Thyroid gland (tissue), 4 donors: ENCODE data around the gene KCNQ1. TPM values are rescaled to one million over a fixed set of nuclear protein-coding genes. Genes with fewer than 3 reads are reported as not detected.
A peak's percentile ranks its signal among the peaks of the same experiment; 100 is the strongest.

Source experiments
- DNase-seq, 2 donors: peaks; one replicate each; pipeline ENCODE4 v3.0.0-alpha.2; 2019
- H3K27ac ChIP-seq, 3 donors: fragments of 200-600 bp; sonication (generic); 1 replicate in 2 of 3; 2 replicates in 1 of 3; pipeline ENCODE4 v1.5.1; 2016 to 2019; ENCODE audit warnings: mild to moderate bottlenecking in 1 of 3, moderate library complexity in 1 of 3
- H3K27me3 ChIP-seq: fragments of 200-600 bp; sonication (generic); one replicate; pipeline ENCODE4 v1.5.1; 2019
- H3K36me3 ChIP-seq, 2 donors: fragments of 200-600 bp; sonication (generic); one replicate each; pipeline ENCODE4 v1.5.1; 2016 to 2019
- H3K4me1 ChIP-seq, 2 donors: fragments of 200-600 bp; sonication (generic); one replicate each; pipeline ENCODE4 v1.5.1; 2017 to 2019
- H3K4me3 ChIP-seq, 3 donors: fragments of 200-600 bp; sonication (generic); replicated peaks in 1 of 3; 1 replicate in 2 of 3; 2 replicates in 1 of 3; pipeline ENCODE4 v1.5.1; 2016; ENCODE audit warnings: mild to moderate bottlenecking in 1 of 3
- H3K9me3 ChIP-seq: fragments of 200-600 bp; sonication (generic); one replicate; pipeline ENCODE4 v1.5.1; 2017
- CTCF ChIP-seq, 6 experiments: fragments of 200-600 bp in 3 of 6; fragments of 450-650 bp in 3 of 6; sonication (generic) in 3 of 6; IDR thresholded peaks; one replicate each; pipeline ENCODE4 v1.5.1; 2016 to 2019; ENCODE audit warnings: antibody characterized with exemption in 6 of 6, mild to moderate bottlenecking in 2 of 6, inconsistent platforms in 1 of 6, moderate library complexity in 1 of 6
- POLR2A ChIP-seq, 2 donors: fragments of 450-650 bp; IDR thresholded peaks; one replicate each; pipeline ENCODE4 v1.6.1; 2017; ENCODE audit warnings: antibody characterized with exemption in 2 of 2, mild to moderate bottlenecking in 2 of 2, moderate library complexity in 1 of 2
- WGBS, 2 donors: methylation state at CpG; one replicate each; pipeline ENCODE4 v1.1.5; 2017; 5-methylcytosine and 5-hydroxymethylcytosine counted together
- intact Hi-C: fragments of 100-400 bp; cut with DNase I; formaldehyde crosslinking; loops from one replicate; pipeline ENCODE4 v1.15.1; 2023
- total RNA-seq, 4 donors: library from RNA; depleted of rRNA; stranded (reverse); fragments of >200 nt; gene quantifications; one replicate each; pipeline ENCODE4 v1.2.3, GENCODE V29; 2016

The KCNQ1 gene
- total RNA-seq, 4 donors from 2014 or later, result 51.3 to 103 (median 97.8) TPM

GRCh38 chr11:2427721-2428321, 17.0 kb upstream of the KCNQ1 start:
- DNase-seq, result no peak
- H3K4me1 ChIP-seq, result peaks cover 0 to 9% of the 10 kb centered on the region in 2 donors
- no peak overlapping the region for H3K27ac ChIP-seq
- intact Hi-C loops, result loop anchor here (2.0 to 5.0 kb wide), 2 partner anchors 103 to 464 kb away; no protein-coding TSS in a partner anchor
- no peaks in the 10 kb centered on the region for H3K27me3 ChIP-seq
- 12 to 65% methylated on average over 3 to 12 of the region's 12 CpGs for whole genome bisulfite sequencing, 2 donors
- no peaks in the 10 kb centered on the region for H3K36me3 ChIP-seq
- TF ChIP-seq POLR2A (IDR thresholded peaks at IDR 0.05) (no peak), CTCF (IDR thresholded peaks at IDR 0.05) (no peak)
- H3K4me3 ChIP-seq, result no peak overlapping the region
- no peaks in the 10 kb centered on the region for H3K9me3 ChIP-seq

GRCh38 chr11:2428322-2428795, 16.4 kb upstream of the KCNQ1 start:
- H3K9me3 ChIP-seq, result no peaks in the 10 kb centered on the region
- WGBS, 2 donors, result 60 to 63% methylated on average over 8 of the region's 8 CpGs
- H3K27ac ChIP-seq, result no peak overlapping the region
- intact Hi-C loops, result loop anchor here (2.0 to 5.0 kb wide), 2 partner anchors 102 to 464 kb away; no protein-coding TSS in a partner anchor
- H3K4me1 ChIP-seq, result peaks cover 0 to 9% of the 10 kb centered on the region in 2 donors
- H3K27me3 ChIP-seq, result no peaks in the 10 kb centered on the region
- peak; percentile 82 to 87 for DNase-seq
- TF ChIP-seq POLR2A (IDR thresholded peaks at IDR 0.05) (no peak), CTCF (IDR thresholded peaks at IDR 0.05) (peak; percentile 80 to 99 (median 94))
- H3K36me3 ChIP-seq, result no peaks in the 10 kb centered on the region
- no peak overlapping the region for H3K4me3 ChIP-seq

GRCh38 chr11:2431395-2431794, 13.4 kb upstream of the KCNQ1 start:
- Histone ChIP-seq H3K27me3 (no peaks in the 10 kb centered on the region), H3K4me1 (peaks cover 0 to 9% of the 10 kb centered on the region in 2 donors), H3K4me3 (no peak overlapping the region), H3K9me3 (no peaks in the 10 kb centered on the region), H3K27ac (no peak overlapping the region), H3K36me3 (no peaks in the 10 kb centered on the region)
- intact Hi-C loops, result no loop called here
- no peak for DNase-seq
- 79 to 100% methylated on average over 1 of the region's 1 CpG for WGBS, 2 donors
- TF ChIP-seq POLR2A (IDR thresholded peaks at IDR 0.05) (no peak), CTCF (IDR thresholded peaks at IDR 0.05) (no peak)

- Histone ChIP-seq H3K27ac (no peak overlapping the region), H3K4me1 (peaks cover 0 to 6% of the 10 kb centered on the region in 2 donors), H3K36me3 (no peaks in the 10 kb centered on the region), H3K9me3 (no peaks in the 10 kb centered on the region), H3K27me3 (no peaks in the 10 kb centered on the region), H3K4me3 (no peak overlapping the region)
- intact Hi-C loops, result no loop called here
- TF ChIP-seq CTCF (IDR thresholded peaks at IDR 0.05) (no peak), POLR2A (IDR thresholded peaks at IDR 0.05) (no peak)
- DNase-seq, result no peak
- WGBS, 2 donors, result 74 to 82% methylated on average over 9 to 12 of the region's 15 CpGs
Observed at GRCh38 chr11:2432171-2432621, 12.6 kb upstream of the KCNQ1 start.

- Histone ChIP-seq H3K36me3 (no peaks in the 10 kb centered on the region), H3K4me1 (peaks cover 0 to 1% of the 10 kb centered on the region in 2 donors), H3K4me3 (no peak overlapping the region), H3K9me3 (no peaks in the 10 kb centered on the region), H3K27me3 (no peaks in the 10 kb centered on the region), H3K27ac (no peak overlapping the region)
- TF ChIP-seq CTCF (IDR thresholded peaks at IDR 0.05), result no peak
- no peak for TF ChIP-seq POLR2A (IDR thresholded peaks at IDR 0.05)
- DNase-seq, result no peak
- intact Hi-C loops, result no loop called here
- WGBS, 2 donors, result 96 to 97% methylated on average over 8 to 9 of the region's 13 CpGs
Observed at GRCh38 chr11:2432628-2433071, 12.2 kb upstream of the KCNQ1 start.
